HG03469 (cell line): Measurements from ENCODE around the gene RAPGEF4.
"Not testable (repeated sequence)": the region's sequence is repeated elsewhere in the genome, so short reads cannot be mapped to it uniquely, and the experiment has no call there.

Source experiments
- ATAC-seq: cut with Tn5 transposase; IDR thresholded peaks from one replicate; pipeline ENCODE4 v1.9.1; 2021; ENCODE audit warnings: mild to moderate bottlenecking, moderate library complexity, moderate number of reproducible peaks; ENCODE audit not compliant: unreplicated experiment

RAPGEF4 gene

DNA sequence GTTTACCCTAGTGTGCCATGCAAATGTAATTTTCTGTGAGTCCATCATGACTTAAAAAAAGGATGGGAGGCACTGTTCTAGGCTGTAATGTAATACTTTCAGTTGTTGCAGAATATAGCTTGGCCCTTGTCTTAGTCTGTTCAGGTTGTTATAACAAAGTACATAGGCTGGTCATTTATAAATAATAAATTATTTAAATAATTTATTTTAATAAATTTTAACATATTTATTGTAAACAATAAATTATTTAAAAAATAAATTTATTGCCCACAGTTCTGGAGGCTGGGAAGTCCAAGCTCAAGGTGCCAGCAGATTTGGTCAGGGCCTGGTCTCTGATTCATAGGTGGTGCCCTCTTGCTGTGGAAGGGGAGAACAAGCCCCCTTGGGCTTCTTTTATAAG lies 35.2 kb downstream of the RAPGEF4 start:
- ATAC-seq: no peak

DNA sequence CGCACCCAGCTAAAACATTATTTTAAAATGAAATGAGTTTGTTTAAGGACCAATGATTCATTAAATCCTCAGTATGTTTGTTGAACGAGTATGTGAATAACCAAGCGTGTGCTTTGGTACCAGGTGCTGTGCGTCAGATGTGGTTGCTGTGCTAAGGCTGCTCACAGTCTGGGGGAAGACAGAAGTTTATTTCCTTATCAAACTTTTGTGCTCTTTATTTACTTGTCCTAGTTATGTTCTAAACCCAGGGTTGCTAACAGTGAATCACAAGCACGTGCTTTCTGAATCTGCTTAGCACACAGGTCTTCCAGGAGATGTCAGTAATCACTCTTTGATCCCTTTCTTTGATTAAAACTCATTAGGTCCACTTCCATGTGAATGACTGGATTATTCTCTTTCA lies 37.0 kb downstream of the RAPGEF4 start:
- no peak for ATAC-seq

DNA sequence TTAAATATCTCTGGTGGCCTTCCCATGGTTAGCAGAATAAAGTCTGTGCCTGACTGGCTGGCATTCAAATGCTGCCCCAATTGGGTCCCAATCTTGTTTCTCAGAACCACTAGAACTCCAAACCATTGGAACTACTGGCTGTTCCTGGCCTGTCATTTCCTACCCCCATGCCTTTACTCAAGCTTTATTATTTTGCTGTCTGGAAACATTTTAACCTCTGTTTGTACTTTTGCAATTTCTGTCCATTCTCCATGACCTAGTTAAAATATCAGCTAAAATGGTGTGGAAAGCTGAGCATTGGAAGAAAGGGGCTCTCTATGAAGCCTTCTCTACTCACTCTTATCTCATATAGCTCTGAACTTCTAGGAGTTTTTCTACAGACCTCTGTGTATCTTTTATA lies 38.7 kb downstream of the RAPGEF4 start:
- ATAC-seq: no peak

DNA sequence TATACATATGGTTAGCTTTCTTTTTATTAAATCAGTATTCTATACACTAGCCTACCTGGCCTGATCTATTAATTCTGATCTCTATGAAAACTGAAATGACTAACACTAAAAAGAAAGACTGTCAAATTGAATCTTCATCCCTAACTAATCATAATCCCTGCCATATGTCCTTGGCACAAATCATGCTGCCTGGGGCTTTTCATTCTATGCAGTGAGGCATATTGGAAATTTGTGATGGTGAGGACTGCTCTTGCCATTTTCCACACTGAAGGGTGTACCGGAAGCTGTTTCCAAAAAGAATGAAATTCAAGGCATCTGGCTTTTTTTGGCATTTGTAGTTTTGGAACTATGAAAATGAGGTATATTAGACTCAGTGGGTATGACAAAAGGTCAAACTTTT lies 39.7 kb downstream of the RAPGEF4 start:
- no peak for ATAC-seq

DNA sequence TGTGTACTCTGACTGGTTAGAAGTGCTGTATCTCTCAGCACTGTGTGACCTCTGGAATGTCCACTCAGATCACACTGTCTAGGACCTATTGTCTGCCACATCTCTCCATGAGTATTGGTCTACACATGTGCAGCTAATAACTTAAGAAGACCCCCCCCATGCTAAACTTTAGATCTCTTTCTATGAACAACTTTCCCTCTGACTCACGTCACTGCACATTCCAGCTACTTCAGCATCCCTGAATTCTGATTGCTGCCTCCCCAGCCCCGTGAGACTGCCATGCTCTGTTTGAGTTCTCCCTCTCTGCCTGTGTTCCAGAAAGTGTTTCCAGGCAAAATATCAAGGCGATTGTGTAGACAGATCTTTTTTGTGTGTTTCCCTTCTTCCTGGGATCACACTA lies 41.8 kb downstream of the RAPGEF4 start:
- ATAC-seq: no peak

DNA sequence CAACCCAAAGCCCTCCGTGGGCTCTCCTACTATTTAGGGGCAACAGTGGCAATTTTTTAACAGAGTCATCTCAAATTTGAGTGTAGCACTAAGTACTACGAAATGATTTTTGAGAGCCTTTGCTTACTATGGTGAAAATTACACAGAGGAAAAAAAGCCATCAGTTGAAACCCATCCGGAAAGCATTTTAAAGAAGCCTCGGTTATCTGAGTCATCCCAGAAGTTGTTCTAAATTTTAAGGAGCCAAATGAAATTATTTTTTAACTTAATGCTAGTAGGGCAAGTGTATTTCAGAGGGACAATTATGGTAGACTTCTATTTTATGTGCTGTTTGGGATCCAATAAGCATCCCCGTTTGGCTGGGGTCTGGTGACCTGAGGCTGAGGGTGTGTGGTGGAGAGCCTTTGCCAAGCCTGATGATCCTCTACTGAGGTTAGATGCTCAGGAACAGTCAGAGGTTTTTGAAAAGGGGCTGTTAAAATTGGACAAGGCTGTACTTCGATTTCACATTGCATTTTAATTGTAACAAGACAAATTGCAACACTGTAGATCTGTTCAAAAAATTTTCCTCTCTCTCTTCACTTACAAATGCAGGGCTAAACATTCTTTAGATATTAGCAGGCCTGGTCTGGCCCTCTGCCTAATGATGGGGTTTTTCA lies 47.0 kb downstream of the RAPGEF4 start:
- no peak for ATAC-seq

DNA sequence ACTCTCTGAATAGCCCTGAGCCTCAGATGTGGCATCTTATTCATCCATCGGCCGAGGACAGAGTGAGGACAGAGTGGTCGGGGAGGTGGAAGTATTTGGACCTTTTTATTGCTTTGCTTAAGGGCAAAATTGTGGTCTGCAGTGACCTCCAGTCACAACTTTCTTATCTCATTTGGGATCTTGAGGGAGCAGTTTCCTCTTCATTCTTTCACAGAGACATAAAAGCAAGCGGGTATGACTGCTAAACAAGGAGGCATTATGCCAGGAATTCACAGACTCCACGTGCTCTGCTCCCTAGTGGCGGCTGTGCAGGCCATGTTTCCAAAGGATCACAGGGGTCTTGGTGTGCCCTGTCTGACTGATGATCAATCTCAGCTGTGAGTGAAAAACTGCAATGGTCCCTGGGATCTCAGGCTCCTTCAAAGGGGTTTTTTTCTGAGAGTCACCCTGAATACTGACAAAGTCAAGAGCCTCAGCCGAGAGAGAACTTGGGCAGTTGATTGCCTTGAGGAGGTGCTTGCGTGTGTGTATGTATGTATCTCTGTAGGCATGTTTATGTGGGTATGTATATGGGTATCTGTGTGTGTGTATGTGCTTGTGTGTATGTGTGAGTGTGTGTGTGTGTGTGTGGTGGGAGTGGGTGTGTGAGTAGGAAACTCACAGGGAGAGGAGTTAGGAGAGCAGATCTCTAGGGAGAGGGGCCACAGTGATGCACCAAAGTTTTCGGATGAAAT lies 47.7 kb downstream of the RAPGEF4 start:
- ATAC-seq: no peak

DNA sequence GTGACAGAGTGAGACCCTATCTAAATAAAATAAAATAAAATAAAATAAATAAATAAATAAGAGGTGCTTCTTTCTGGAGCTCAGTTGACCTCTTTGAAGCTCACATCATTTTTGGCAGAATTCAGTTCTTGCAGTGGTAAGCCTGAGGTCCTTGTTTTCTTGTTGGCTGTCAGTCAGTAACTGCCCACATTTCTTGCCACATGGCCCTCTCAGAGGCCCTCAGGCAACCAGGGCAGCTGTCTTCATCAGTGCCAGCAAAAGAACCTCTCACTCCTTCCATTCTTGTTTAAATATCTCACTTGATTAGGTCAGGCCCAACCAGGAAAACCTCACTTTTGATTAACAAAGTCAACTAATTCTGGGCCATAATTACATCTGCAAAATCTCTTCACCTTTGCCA lies 53.2 kb downstream of the RAPGEF4 start:
- ATAC-seq: no peak

DNA sequence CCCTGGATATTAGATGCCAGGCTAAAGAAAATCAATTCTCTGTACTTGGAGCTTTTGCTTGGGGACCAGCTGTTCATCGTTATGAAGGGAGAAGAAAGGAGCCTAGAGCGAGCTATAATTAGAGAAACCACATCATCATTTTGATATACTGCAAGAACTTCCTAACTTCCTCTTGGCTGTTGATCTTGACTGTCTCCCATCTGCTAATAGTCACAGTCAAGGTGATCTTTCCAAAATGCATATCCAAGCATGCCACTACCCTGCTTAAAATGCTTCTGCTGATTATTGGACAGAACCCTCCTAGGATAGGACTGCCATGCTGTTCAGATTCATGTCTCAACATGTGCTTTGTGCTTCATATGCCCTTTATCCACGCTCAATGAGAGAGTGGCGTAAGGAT lies 54.8 kb downstream of the RAPGEF4 start:
- ATAC-seq: no peak

DNA sequence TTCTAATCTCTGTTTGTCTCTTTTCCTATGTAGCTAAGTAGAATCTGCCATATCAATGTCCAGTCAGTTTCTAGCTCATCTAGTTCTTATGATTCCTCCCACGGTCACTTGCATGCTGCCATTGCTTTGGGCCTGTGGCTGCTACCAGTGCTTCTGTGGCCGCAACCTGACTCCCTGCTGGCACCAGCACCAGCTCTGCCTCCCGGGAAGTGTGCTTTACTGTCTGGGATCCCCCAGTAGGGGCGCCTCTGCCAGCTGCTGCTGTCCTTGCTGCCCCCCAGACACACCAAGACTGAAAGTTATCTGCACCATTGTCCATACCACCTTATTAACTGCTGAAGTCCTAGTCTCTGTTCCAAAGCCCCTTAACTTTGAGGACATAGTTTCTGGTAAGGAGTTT lies 56.3 kb downstream of the RAPGEF4 start:
- ATAC-seq: no peak

DNA sequence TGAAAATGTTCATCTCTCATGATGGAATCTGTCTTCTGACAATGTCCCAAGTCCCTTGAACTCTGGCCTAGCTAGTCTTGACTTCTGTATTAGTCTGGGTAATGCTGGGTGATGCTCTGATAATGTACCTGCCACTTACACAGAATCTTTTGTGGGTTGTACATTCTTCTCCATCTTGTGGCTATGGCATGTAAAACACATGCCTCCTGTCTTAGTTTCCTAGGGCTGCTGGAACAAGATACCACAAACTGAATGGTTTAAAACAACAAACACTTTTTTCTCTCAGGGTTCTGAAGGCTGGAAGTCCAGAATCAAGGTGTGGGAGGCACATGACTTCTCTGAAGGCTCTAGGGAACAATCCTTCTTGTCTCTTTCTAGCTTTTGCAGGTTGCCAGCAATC lies 57.1 kb downstream of the RAPGEF4 start:
- ATAC-seq: no peak

DNA sequence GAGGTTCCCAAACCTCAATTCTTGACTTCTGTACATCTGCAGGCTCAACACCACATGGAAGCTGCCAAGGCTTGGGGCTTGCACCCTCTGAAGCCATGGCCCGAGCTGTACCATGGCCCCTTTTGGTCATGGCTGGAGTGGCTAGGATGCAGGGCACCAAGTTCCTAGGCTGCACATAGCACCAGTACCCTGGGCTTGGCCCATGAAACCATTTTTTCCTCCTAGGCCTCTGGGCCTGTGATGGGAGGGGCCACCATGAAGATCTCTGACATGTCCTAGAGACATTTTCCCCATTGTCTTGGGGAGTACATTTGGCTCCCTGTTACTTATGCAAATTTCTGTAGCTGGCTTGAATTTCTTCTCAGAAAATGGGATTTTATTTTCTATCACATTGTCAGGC lies 67.7 kb downstream of the RAPGEF4 start:
- ATAC-seq: not testable (repeated sequence)

DNA sequence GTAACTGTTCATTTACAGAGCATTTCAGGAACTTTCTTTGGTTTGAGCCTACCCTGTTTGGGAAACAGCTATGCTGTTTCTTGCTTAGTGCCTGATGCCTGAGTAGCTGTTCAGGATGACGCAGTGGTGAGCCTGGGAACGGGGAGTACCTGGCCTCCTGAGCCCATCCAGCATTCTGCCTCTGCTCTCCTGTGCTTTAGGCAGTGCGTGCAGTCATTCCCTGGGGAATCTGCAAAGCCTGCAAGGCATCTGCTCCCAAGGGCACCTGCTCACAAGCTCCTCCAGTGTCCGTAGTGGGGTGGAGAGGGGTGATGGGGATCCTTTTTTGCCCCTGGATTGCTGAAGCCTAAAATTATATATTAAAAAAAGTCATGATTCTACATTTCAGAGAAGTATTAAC lies 68.8 kb downstream of the RAPGEF4 start:
- no peak for ATAC-seq

DNA sequence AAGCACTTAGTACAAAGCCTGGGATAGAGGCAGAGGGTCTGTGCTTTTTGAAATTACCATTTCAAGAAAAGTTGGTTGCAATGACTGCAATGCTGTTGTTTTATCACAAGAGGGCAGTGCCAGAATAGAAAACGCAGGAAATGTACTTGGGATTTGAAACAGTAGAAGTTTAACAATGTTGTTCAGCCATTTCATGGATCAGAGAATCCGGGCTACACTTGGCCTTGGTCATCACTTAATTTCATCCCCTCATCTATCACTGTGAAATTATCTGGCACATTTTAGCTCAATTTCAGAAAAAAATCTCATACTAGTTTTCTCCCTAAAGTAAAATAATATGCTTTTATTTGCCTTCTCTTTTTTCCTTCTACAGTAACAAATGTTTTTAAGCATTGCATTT lies 70.8 kb downstream of the RAPGEF4 start:
- no peak for ATAC-seq

DNA sequence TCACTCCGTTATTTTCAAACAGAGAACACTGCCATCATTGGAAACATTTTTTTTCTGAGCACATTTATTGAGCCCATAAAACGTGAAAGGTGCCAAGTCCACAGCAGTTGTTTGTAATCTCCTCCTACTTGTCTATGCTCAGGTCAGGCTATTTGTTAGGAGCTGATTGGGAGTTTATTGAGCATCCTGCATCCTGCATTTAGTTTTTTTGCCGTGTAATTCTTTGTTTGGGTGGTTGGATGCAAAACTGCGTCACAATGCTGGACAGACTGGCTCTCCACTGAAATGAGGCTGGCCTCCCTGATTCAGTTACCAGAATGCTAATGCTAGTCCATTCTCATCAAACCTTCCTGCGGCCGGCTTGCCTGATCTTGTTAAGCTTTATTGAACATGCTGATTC lies 71.4 kb downstream of the RAPGEF4 start:
- ATAC-seq: no peak

DNA sequence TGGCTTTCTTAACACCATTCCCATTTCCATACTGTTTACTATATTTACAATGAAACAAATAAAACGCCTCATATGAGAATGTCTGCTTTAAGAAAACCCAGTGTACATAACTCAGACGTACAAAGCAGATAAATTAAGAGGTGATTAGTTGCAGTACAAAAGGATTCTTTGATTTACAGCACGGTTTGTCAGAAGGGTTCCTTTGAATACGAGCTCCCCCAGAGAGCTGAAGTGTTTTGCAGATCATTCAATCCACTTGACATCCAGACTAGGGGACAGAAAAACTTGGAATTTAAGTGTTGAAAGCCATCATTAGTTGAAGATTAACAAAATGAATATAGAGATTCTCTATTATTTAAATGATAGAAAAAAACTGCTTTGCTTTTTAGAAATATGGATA lies 72.5 kb downstream of the RAPGEF4 start:
- ATAC-seq: no peak

DNA sequence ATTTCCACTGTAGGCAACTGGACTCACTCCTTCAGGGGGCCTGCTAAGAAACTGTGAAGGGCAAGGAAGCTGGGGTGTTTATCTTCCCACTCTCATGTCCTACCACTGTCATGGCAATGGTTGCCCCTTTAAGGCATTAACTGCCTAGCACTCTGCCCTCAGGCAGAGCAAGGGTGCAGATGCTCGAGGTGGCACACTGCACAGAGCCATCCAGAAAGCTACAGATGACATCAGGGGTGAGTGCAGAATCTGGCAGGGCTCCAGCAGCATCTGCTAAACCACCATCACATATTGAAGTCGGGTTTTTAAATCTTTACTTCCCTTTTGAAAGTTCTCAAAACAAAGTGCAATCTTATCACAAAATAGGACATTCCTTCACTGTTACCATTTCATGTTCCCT lies 75.4 kb downstream of the RAPGEF4 start:
- ATAC-seq: no peak

DNA sequence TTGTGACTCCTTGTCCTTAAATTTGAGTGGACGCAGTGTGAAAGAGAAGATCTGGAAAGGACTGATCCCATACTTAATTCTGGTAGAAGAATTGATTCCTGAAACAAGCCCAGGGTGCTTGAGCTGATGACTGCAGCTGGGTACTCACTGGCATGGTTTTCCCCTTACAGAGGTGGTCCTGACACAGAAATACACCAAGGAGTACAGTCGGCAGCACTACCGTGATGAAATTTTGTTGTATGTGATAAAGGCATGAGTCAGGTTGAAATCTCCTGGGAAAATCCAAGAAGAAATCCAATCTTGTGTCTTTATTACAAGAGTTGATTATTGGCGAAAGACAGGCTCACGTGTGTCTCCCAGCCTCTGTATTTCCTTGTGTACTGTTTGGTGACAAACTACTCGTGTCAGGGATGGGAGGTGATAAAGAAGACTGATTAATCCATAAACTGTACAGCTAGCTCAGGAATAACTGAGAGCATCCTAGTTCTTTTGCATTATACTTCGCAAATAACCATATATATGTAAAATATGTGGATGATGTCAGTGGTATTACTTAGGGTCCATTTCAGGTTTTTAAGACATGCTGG lies 76.6 kb downstream of the RAPGEF4 start:
- ATAC-seq: no peak

DNA sequence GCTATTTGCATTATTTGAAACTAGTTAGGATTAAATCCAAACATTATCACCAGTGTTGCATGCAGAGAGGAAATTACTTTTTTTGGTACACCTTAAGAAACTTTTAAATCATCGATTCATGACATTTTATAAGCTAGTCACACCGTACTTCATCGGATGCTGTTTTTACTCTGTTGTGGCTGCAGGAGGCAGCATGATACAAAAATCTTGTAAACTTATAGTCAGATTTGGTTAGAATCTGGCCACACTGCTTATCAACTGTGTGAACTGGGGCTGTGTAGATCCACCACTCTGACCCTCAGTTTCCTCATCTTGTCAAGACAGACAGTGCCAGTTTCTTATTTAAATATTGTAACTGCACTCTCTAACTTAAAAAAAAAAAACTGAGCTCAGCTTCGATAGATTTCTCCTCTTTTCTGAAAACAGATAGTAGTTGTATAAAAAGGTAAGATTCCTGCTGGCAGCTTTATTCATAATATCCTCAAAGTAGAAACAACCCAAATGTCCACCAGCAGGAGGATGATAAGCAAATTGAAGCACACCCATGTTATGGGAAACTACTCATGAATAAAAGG lies 77.8 kb downstream of the RAPGEF4 start:
- ATAC-seq: no peak

DNA sequence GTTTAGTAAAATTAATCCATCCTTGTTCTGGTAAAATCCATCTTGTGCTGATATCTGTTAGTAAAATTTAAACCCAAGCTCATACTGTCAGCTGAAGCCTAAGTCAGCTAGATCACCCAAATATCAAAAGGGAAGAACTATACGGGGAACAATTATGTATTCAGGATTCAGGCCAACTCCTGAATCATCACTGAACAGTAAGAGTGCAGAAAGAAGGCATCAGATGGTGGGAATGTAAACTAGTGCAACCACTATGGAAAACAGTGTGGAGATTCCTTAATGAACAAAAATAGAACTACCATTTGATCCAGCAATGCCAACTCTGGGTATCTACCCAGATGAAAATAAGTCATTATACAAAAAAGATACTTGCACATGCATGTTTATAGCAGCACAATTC lies 81.8 kb downstream of the RAPGEF4 start:
- no peak for ATAC-seq

DNA sequence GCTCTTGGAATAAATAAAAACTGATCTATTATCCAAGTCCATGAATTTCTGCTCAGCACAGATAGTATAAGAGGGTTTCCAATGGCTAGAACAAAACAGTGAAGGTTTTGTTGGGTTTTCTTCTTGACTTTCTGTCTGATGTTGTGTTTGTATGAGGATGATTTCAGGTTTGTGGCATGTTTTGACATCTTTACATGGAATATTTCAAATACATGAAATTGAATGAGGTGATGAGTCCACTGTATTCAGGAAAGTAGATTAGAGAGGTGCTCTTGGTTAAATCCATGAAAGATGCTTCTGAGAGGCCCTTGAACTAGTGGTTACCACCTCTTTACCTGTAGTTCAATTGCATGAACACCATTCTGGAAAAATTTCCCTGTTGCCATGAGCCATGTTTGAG lies 84.3 kb downstream of the RAPGEF4 start:
- no peak for ATAC-seq
